ENCODE measurements around the gene PCNX2.

DNA sequence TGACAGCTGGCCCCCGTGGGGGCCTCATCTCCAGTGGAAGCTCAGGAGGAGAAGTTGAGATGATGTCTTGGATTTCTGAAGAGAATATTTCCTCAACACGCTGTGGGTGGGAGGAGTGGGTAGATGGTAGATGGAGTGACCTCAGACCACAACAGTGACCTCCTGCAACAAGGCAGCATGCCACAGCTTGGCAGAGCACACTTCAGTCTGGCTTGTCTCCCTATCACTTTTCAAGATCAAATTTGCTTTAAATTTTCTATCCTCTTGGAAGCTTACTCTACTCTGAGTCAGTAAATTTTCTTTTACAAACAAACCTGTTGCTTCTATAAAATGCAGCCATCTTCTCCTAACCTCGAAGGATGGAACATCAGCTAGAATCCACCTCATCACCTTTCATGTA lies 285.4 kb downstream of the PCNX2 start:
- TF ChIP-seq EZH2 (IDR thresholded peaks at IDR 0.05): no peak
- no peak for TF ChIP-seq POLR2A (IDR thresholded peaks at IDR 0.05; ENCODE audit: borderline replicate concordance, extremely low read depth, insufficient read depth, insufficient read length)
- TF ChIP-seq, protein P1, sequence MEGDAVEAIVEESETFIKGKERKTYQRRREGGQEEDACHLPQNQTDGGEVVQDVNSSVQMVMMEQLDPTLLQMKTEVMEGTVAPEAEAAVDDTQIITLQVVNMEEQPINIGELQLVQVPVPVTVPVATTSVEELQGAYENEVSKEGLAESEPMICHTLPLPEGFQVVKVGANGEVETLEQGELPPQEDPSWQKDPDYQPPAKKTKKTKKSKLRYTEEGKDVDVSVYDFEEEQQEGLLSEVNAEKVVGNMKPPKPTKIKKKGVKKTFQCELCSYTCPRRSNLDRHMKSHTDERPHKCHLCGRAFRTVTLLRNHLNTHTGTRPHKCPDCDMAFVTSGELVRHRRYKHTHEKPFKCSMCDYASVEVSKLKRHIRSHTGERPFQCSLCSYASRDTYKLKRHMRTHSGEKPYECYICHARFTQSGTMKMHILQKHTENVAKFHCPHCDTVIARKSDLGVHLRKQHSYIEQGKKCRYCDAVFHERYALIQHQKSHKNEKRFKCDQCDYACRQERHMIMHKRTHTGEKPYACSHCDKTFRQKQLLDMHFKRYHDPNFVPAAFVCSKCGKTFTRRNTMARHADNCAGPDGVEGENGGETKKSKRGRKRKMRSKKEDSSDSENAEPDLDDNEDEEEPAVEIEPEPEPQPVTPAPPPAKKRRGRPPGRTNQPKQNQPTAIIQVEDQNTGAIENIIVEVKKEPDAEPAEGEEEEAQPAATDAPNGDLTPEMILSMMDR (IDR thresholded peaks at IDR 0.05 in 2 of 3, conservative IDR thresholded peaks at IDR 0.05 in 1 of 3; ENCODE audit: borderline replicate concordance in 1 of 3, insufficient read depth in 1 of 3, low read depth in 2 of 3, low read length in 2 of 3): no peak
- TF ChIP-seq, protein P2, sequence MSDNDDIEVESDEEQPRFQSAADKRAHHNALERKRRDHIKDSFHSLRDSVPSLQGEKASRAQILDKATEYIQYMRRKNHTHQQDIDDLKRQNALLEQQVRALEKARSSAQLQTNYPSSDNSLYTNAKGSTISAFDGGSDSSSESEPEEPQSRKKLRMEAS (IDR thresholded peaks at IDR 0.05): no peak
- TF ChIP-seq ZNF274 (IDR thresholded peaks at IDR 0.05; ENCODE audit: low read depth, low read length): no peak
- TF ChIP-seq JUND (IDR thresholded peaks at IDR 0.05): no peak
- no peak for TF ChIP-seq POLR2AphosphoS5 (IDR thresholded peaks at IDR 0.05; ENCODE audit: low read depth, low read length)
- TF ChIP-seq SRF (IDR thresholded peaks at IDR 0.05; ENCODE audit: low read depth): no peak
- no peak for TF ChIP-seq SIN3A (IDR thresholded peaks at IDR 0.05; ENCODE audit: low read depth)
- no peak for TF ChIP-seq ZFX (IDR thresholded peaks at IDR 0.05)
- TF ChIP-seq ELF1 (IDR thresholded peaks at IDR 0.05; ENCODE audit: borderline replicate concordance, low read depth): no peak

All from HCT116 (cell line).